ENCODE results near the gene CFB.
"Not testable (repeated sequence)": the region's sequence is repeated elsewhere in the genome, so short reads cannot be mapped to it uniquely, and the experiment has no call there.

CFB gene

DNA sequence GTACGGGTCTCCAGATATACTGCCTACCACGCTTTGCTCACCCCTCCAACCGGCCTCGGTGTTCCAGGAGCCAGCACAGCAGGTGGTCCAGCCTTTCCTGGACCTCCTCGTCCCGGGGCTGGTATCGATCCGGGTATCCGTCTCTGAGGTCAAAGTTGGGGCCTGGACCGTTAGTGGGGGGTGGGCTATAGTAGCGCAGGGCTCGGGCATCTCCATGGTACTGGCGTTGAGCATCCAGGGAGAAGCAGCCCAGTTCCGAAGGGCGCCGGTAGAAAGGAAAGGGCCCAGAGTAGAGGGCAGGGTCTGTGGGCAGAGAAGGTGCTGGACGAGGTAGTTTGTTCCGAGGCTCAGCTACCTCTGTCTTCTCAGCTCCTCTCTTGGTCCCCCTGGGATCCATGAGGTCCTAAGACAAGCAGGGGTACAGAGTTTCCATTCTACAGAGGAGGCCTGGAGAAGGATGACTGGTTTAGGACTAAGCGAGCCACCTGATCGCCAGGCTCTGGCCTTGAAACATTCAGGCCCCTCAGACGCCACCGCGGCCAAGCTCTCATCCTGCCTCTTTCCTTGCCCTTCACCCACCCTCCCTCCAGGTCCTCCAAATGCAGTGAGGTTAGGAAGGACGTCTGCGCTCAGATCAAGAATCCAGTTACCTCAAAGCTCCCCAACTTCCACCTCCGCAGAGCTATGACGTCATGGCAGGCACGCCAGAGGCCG, 25.5 kb downstream of the CFB start:
- no peak for DNase-seq

DNA sequence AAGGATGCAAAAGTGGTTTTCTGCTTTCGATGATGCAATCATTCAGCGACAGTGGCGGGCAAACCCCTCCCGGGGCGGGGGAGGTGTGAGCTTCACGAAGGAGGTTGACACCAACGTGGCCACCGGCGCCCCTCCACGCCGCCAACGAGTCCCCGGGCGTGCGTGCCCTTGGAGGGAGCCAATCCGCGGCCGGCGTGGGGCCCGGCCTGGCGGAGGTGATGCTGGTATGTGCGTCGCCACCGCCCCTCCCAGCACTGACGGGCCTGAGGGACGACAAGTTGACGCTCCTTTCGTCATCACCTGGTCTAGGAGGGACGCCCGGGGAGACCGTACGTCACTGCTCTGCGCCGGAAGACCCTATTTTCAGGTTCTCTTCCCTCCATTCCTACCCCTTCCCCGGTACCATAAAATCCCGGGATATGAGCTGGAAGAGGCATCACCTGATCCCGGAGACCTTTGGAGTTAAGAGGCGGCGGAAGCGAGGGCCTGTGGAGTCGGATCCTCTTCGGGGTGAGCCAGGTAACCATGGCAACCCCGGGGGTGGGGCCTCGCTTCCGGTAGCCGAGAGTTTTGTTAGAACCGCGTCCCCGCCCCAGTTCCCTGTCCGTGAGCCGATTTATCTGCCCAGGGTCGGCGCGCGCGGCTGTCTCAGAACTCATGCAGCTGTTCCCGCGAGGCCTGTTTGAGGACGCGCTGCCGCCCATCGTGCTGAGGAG, 26.3 kb downstream of the CFB start, which contains the start of gene DXO:
DXO (minus strand) TSS at position 146 of the 716 bp plus-strand sequence. CDS start 463 bp downstream, outside the sequence.
- DNase-seq, result peak; percentile 100

DNA sequence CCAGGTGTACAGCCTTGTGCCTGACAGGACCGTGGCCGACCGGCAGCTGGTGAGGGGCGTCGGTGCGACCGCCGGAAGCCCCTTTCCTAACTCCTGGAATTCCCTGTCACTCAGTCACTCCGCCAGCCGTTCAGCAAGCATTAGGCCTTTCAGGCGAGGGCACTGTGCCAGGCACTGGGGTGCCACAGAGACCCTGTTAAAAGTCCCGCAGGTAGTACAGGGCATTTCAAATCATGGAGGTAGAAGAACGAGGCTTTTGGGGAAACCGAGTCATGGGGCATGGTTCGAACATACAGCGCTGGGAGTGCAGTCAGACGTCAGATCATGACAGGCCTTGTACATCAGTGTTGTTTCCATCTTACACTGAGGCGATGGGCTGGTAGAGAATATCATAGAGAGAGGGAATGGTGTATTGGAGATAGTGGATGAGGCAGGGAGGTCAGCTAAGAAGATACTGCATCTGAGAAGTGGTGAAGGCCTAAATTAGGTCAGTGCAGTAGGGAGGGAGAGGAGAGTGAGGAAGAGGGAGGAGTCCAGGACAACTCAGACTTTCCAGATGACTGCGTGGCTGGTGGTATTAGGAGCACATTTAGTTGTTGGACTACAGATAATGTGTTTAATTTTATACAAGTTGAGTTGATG, 26.9 kb downstream of the CFB start:
- no peak for DNase-seq

DNA sequence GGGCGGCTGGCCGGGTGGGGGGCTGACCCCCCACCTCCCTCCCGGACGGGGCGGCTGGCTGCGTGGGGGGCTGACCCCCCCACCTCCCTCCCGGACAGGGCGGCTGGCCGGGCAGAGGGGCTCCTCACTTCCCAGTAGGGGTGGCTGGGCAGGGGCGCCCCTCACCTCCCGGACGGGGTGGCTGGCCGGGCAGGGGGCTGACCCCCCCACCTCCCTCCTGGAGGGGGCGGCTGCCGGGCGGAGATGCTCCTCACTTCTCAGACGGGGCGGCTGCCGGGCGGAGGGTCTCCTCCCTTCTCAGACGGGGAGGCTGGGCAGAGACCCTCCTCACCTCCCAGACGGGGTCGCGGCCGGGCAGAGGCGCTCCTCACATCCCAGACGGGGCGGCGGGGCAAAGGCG, 30.2 kb downstream of the CFB start:
- DNase-seq, result not testable (repeated sequence)

DNA sequence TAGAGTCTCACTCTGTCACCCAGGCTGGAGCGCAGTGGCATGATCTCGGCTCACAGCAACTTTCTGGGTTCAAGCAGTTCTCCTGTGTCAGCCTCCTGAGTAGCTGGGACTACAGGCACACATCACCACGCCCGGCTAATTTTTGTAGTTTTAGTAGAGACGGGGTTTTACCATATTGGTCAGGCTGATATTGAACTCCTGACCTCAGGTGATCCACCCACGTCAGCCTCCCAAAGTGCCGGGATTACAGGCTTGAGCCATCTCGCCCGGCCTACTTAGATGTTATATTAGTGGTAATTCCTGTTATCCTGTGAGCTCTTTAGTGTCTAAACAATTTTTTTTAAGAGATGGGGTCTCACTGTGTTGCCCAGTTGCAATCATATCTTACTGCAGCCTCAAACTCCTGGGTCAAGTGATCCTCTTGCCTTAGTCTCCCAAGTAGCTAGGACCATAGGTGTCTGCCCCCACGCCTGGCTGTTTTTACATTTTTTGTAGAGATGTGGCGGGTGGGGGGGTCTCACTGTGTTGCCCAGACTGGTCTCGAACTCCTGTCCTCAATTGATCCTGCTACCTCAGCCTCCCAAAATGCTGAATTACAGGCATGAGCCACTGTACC, 32.0 kb downstream of the CFB start:
- DNase-seq, result no peak

DNA sequence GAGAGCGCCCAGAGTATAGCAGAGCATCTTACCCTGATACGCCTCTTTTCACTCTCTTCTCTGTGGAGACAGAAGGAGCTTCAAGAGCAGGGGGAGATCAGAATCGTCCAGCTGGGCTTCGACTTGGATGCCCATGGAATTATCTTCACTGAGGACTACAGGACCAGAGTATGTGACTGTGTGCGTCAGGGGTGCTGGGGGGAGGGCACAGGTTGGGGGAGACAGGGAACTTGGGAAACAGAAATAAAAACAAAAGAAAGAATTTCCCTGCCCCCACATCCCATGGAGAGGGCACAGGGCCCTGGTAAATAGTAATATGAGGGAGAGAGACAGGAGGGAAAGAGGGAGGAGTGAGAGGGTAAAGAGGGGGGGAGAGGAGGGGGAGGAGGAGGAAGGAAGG, 32.9 kb downstream of the CFB start:
- no peak for DNase-seq

DNA sequence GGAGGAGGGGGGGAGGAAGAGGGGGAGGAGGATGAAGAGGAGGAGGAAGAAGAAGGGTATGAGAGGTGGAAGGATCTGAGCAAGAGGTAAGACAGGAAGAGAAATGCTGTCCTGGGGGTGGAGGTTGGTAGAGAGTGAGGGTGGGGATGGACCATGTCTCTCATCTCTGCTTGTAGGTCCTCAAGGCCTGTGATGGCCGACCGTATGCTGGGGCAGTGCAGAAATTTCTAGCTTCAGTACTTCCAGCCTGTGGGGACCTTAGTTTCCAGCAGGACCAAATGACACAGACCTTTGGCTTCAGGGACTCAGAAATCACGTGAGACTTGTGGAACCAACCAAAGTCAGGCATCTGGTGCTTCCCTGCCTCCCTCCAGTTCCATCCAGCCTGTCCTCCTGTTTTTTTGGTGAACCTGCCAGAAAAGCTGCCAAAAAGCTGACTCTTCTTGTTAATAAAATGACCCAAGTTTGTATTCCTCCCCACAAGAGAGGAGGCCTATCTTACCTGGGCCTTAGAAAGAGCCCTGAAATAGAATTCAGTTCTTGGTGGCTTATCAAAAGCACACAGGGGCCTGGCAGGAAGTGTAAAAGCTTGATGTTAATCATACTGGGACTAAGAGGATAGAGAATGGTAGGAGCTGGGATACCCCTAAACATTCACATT, 33.5 kb downstream of the CFB start:
- no peak for DNase-seq

DNA sequence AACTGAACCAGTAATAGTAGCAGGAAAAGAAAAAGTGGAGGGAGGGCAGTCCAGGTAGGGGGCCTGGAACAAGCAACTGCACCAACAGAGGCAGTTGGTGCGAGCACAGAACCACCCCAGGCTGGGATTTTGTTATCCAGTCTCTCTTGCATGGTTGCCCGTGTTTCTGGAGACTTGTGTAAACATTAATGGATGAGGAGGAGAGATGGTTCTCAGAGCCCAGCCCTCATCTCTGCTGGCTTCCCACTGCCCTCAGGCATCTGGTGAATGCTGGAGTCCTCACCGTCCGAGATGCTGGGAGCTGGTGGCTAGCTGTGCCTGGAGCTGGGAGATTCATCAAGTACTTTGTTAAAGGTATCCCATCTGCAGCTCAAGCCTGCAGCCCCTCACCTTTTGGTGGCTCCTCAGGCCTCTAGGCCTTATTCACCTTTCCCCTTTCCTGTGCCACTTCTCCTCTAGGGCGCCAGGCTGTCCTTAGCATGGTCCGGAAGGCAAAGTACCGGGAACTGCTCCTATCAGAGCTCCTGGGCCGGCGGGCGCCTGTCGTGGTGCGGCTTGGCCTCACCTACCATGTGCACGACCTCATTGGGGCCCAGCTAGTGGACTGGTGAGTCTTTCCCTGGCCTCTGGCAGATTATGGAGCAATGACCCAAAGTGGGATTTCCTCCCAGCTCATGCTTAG, 34.4 kb downstream of the CFB start:
- DNase-seq, result not testable (repeated sequence)

DNA sequence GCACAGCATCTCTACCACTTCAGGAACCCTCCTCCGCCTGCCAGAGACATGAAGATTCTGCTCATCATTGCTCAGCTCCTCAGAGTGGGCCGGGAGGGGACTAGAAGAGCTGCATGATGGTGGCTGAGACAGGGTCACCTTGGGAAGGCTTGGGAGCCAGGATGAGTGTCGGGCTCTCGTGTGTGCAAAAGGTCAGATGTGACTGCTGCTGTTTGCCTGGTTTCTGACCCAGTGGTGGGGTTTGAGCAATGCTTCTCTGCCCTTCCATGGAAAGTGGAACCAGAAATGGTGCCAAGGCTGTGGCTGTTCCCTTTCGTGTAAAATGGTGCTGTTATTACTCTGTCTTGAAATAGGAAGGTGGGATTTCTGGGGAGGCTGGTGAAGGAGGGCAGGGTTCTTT, 35.1 kb downstream of the CFB start:
- DNase-seq, result not testable (repeated sequence)

DNA sequence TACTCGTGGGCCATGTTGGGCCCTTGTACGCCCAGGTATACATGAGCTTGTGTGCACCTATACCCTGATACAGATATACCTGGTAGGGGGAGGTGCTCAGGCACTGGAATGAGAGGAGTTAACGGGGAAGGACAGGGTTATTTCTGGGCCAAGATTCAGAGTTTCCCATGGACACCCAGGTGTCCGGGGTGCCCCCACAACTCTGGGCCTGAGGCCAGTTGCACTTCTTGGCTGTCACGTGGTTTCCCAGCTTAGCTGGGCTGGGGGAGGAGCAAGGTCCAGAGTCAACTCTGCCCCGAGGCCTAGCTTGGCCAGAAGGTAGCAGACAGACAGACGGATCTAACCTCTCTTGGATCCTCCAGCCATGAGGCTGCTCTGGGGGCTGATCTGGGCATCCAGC, 35.8 kb downstream of the CFB start, which contains the start of gene C4A:
C4A (plus strand) TSS at position 314 of the 400 bp plus-strand sequence; CDS start at position 365, 51 bp downstream.
- DNase-seq, result not testable (repeated sequence)

DNA sequence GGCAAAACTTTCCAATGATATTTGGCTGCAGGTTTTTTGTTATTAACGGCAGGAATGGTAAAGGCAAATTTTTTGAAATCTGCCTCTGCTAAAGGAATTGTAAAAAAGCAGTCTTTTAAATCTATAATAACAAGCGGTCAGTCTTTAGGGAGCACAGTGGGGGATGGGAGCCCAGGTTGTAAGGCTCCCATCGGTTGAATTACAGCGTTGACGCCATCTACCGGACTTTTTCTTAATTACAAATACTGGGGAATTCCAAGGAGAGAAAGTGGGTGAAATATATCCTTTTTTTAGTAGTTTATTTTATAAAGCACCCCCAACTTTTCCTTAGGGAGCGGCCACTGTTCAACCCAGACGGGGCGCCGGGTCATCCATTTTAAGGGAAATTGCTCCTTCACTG, 43.5 kb downstream of the CFB start:
- DNase-seq, result not testable (repeated sequence)

DNA sequence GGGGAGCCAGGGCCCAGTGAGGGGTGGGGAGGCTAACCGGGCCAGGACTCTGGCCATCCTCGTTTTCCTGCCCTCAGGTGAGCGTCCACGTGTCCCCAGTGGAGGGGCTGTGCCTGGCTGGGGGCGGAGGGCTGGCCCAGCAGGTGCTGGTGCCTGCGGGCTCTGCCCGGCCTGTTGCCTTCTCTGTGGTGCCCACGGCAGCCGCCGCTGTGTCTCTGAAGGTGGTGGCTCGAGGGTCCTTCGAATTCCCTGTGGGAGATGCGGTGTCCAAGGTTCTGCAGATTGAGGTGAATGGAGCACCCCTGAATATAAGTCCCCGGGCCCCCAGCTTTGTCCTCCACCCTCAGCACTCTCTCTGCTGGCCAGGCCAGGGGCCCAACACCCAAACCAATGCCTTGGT, 48.5 kb downstream of the CFB start:
- DNase-seq, result not testable (repeated sequence)

DNA sequence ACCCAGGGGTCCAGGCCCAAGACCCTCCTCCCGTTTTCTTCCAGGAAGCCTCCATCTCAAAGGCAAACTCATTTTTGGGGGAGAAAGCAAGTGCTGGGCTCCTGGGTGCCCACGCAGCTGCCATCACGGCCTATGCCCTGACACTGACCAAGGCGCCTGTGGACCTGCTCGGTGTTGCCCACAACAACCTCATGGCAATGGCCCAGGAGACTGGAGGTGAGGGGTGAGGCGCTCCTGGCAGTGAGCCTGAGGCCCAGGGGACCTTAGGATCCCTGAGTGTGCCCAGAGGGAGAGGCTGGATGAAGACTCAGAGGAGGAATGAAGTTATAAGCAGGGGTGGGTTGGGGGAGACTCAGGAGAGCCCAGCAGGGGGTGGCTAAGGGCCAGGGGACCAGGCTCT, 50.5 kb downstream of the CFB start:
- not testable (repeated sequence) for DNase-seq

Data from right kidney (tissue), 1 donor.